Stimulated activated CD4-positive, alpha-beta T cell treated with anti-CD3 and anti-CD28 coated beads, Interleukin-1b, Interleukin-23, amount 100 ng/mL, for 24 hours (primary cell): ENCODE measurements around the gene FBLN7.
A peak's percentile ranks its signal among the peaks of the same experiment; 100 is the strongest.
"Not testable (repeated sequence)": the region's sequence is repeated elsewhere in the genome, so short reads cannot be mapped to it uniquely, and the experiment has no call there.

ENCODE experiments used
- DNase-seq, 4 experiments: peaks; one replicate each; pipeline ENCODE4 v3.0.0-alpha.2; 2020; ENCODE audit warnings: low read depth in 4 of 4, low spot score in 1 of 4

The FBLN7 gene, protein sequence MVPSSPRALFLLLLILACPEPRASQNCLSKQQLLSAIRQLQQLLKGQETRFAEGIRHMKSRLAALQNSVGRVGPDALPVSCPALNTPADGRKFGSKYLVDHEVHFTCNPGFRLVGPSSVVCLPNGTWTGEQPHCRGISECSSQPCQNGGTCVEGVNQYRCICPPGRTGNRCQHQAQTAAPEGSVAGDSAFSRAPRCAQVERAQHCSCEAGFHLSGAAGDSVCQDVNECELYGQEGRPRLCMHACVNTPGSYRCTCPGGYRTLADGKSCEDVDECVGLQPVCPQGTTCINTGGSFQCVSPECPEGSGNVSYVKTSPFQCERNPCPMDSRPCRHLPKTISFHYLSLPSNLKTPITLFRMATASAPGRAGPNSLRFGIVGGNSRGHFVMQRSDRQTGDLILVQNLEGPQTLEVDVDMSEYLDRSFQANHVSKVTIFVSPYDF

DNA sequence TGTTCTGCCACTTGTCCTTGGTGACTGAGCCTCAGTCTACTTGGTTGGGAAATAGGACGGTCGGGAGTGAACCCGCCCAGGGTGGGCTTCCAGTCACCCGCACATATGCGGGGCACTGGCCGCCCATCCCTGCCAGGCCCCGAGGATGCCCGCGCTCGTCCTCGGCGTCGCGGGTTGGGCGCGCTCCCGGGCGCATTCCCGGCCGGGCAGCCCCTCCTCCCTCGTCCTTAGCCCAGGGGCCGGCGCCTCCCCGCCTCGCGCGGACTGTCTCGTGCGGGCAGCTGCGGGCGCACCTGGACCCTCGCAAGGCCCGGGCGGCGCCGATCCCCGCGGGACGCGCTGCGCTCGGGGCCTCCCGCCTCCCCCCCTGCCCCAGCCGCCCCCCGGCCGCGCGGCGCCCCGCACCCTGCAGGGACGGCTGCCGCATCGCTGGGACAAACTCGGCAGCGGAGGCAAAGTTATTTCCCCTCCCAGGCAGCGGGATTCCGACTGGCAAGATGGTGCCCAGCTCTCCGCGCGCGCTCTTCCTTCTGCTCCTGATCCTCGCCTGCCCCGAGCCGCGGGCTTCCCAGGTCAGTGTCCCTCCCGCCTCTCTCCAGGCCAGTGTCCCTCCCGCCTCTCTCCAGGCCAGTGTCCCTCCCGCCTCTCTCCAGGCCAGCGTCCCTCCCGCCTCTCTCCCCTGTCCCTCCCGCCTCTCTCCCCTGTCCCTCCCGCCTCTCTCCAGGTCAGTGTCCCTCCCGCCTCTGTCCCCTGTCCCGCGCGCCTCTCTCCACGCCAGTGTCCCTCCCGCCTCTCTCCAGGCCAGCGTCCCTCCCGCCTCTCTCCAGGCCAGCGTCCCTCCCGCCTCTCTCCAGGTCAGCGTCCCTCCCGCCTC is at the start of gene FBLN7:
Gene FBLN7, plus strand, starts transcription at position 227 of the 874 bp plus-strand sequence. Its CDS starts 271 bp downstream, at position 498.
- DNase-seq: no peak

DNA sequence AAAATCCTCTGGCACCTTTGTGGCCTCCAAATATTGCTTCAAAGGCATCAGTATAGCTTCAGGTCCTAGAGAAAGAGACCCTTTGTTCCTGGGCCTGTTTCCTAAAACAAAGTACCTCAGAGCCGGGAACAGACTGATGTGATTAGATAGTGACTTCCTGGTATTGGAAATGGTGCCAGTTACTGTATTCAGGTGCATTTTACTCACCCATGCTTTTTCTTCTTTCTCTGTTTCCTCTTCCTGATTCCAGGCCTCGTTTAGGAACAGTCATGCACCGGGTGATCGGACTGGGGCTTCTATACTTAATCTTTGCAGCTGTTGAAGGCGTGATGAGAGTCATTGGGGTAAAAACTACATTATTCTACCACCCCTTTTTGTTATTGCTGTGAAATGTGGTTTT is 48.8 kb upstream of the FBLN7 start:
- no peak for DNase-seq

DNA sequence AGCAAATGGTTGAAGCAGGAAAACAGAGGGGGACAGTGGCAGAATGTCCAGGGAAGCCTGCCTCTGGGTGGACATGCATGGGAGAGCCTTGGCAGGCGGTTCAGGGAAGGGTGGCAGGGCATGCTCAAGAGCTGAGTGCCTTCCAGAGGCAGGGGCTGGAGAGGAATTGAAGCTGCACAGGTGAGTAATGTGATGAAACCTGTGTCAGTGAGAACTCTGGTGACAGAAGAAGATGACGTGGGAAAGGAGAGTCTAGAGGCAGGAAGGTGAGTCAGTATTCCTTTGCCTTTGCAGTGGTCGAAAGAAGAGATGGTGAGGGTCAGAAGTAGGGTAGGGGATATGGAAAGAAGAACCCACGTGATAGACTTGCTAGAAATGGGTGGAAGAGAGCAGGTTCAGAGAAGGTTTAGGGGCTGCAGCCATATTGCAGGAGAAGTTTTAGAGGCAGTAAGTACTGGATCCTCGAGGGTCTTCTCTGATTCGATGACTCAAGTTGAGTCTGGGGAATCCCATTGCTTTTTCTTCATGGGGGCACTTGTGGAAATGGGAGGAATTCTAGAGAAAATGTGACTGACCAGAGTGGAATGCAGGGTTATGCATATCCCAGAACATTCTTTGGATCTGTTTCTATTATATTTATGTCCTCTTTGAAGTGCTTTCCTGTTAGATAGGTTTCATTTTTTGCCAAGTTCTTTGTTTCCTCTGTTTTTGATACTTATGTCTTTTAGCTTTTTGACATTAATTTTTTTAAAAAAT is 45.7 kb upstream of the FBLN7 start:
- DNase-seq: peak in 1 of 4 experiments; percentile 8

DNA sequence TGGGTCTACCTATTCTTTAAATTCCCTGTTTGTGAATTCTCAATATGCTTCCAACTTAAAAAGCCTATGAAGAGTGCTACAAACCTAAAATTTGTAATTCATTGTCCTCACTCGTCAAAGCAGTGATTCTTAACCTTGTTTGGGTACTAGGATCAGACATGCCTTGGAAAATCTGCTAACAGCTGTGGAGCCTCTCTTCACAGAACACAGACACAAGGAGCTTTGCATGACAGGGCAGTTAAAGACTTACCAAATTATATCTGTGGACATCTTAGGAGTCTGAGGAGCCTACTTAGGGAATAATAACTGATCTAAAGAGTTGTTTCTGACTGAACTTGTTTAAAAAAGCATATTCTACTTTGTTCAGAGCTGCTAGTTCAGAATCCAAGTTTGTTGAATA is 45.0 kb upstream of the FBLN7 start:
- DNase-seq: no peak

DNA sequence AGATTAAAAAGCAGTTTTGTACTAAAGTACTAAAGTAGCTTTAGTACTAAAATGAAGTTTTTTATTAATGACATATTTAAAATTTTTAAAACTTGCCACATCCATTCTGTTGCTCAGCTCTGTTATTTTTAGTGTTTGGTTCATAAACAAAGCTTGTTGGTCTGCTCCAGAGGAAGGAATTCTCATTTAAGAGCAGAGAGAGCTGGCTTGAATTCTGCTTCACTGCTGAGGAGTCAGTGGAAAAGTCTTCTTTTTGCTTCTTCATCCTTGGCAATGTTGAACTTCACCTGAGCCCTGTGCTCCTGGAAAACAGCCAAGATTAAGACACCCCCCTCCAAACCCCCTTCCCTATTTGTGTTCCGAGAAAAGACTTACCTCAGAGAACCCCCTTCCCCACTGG is 42.5 kb upstream of the FBLN7 start:
- DNase-seq: no peak

DNA sequence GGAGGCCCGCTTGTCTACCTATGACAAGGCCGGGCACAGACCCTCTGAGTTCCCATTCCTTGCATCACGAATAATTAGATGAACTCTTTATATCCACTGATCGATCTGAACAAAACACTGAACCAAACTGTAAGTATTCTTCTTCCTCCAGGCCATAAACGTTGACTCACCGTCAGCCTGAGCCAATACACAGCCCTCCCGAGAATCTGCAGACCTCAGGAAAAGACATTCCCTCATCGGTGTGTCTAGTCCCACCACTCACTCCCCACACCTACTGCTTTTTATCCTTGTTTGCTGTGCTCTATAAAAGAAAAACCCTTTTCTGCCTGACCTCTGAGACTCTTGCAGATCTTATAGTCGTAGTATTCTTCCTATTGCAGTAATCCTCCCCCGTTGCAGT is 42.1 kb upstream of the FBLN7 start:
- DNase-seq: no peak

DNA sequence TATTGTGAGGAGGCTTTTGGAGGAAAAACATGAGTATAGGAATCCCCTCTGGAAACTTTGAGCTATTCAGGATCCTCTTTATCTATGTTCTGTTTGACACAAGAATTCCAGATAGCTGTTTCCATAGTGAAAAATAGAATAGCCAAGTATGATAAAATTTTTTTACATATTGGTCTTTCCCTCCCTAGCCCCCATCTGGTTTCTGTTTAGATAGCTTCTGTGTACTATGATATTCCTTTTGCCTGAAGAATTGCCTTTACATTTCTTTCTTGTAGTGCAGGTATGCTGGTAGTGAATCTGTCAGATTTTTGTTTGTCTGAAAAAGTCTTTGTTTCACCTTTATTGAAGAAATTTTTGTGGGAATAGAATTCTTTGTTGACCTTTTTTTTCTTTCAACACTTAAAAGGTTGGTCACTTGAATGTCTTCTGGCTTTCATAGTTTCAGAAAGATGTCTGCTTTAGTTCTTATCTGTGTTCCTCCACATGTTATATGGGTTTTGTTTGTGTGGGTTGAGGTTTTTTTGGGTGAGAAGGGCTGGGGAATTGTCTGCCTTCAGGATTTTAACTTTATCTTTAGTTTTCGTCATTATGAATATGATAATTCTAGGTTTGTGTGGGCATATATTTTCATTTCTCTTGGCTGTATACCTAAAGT is 29.9 kb upstream of the FBLN7 start:
- no peak for DNase-seq

DNA sequence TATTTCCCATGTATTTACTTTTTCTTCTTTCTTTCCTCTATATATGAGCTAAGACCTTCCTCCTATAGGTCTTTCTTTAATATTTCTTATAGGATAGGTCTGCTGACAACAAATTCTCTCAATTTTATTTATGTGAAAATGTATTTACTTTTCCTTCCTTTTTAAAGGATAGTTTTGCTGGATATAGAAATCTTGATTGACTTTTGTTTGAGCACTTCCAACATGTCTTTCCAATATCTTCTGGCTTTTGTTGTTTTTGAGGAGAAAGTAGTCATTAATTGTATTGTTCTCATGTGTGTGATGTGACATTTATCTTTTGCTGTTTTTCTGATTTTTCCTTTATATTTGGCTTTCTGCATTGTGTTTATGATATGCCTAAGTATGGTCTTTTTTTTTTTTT is 28.9 kb upstream of the FBLN7 start:
- DNase-seq: no peak

DNA sequence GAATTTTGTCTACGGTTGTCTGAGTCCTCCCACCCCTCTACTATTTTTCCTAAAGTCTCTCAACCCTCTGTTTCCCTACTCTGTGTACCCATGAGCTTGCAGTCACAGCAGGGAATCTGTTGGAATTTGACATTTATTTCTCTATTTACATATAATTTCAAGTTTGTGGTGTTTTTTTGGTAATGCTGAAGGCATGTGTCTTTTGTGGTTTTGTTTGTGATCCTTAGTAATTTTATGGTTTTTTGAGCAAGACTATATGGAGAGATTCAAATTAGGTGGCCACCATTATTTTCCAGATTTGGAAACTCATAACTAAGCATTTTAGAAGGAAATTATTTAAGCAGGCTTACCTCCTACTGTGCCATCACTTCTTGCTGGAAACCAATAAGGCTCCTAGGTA is 27.2 kb upstream of the FBLN7 start:
- no peak for DNase-seq

DNA sequence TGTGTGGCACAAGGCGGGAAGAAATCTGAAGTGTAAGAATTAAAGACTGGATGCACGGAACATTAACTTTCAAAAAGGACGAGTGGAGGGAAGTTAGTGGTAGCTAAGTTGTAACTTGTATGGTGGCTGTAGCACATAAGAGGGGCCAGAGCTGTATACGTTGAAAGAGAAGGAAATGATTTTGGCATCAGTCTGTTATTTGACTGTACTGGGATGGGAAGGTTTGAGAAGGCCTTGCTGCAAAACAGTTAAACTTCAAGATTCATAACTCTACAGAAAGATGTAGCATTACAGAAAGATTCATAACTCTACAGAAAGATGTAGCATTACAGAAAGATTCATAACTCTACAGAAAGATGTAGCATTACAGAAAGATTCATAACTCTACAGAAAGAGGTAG is 24.8 kb upstream of the FBLN7 start:
- DNase-seq: not testable (repeated sequence)

DNA sequence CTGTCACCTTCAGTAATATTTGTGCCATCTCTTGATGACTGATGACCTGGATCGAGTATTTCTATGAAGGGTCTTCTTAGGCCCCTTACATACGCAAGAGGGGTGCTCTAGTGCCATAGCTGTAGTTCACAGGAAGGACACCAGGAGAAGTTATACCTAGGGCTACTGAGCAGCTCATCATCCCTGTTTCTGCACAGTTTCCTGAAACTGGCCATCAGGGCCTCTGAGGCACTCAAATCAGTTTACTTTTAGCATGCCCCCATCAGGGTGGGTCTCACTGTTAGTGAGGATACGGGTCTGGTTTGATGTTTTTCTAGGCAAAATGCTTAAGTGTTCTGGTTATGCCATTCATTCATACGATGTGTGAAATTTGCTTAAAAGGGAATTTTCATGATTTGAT is 20.0 kb upstream of the FBLN7 start:
- no peak for DNase-seq

DNA sequence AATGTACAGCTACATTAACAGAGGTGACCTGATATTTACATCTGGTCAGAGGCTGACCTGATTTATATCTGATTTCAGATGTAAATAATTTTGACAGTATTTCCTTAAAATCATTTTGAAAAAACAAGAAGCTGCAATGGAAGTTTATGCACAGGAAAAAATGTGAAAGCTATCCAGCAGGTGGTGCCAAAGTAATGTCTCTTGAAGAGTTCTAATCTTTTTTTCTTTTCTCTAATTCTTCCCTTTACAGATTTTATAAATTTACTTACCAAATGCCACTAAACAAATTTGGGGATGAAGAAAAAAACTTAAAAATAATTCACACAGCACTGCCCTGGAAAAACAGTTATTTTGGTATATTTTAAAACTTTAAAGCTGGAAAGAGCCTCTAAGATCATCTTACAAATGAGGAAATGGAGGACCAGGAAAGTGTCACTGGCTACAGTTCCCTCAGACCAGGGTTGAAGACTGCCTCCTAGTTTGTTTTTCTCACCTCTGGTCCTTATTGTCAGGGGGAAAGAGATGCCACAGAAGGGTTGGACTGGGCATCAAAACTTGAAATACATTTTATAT is 16.4 kb upstream of the FBLN7 start:
- DNase-seq: no peak

DNA sequence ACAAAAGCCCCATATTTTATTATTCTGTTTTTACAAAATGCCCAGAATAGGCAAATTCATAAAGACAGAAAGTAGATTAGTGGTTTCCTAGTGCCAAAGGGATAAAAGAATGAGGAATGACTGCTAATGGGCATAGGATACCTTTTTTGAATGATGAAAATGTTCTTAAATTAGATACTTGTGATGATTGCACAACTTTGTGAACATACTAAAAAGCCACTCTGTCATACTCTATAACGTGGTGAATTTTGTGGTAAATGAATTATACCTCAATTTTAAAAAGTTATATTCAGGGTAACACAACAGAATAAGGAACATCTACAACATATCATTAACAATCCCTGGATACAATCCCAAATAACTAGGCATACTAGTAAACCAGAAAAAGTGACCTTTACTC is 9.1 kb upstream of the FBLN7 start:
- DNase-seq: no peak

DNA sequence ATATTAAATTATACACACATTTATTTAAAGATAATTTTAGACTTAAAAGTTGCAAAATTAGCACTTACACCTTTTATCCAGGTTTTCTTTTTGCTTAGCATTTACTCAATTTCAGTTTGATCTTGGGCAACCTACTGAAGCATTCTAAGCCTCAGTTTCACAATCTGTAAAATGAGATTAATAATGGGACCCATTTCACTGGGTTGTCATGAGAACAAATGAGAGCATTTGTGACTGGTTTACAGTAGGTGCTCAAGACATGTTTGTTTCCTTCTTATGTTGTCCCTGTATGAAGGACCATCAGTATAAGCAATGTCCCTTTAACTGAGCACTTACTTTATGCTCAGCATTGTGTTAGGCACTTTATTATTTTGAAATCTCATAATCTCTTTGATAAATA is 4.8 kb upstream of the FBLN7 start:
- no peak for DNase-seq

DNA sequence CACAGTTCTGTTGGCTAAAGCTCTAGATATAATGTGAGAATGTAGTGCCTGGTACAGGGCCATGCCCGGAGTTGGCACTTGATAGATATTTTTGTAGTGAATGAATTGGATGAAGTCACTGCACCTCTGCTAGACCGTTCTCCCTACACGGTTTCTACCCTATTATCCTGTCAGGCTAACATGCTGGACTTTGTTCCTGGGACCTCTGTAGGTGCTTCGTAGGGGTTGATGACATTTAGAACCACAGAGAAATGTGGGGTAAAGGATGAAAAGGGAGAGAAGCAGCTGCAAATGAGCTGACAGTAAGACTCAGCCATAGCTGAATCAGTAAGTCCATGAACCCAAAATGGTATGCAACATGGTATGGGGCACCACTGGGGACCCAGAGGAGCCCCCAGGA is 4.1 kb upstream of the FBLN7 start:
- DNase-seq: no peak

DNA sequence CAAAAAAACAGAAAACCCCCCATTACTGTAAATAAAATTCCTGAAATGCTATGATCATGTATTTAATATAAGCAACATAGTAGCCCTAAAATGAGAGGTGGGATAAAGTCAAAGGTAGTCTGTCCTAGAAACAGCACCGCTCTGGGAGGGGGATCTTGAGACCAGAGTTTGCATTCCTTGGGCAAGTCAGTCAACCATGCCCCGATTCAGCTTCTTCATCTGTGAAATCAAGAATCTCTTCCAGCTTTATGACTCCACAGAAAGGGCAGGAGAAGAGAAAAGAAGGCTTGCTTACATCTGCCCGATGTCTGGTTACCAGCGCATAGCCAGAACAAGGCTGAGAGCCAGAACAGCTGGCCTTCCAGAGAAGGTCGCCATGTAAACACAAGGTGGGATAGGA is 2.1 kb upstream of the FBLN7 start:
- no peak for DNase-seq

DNA sequence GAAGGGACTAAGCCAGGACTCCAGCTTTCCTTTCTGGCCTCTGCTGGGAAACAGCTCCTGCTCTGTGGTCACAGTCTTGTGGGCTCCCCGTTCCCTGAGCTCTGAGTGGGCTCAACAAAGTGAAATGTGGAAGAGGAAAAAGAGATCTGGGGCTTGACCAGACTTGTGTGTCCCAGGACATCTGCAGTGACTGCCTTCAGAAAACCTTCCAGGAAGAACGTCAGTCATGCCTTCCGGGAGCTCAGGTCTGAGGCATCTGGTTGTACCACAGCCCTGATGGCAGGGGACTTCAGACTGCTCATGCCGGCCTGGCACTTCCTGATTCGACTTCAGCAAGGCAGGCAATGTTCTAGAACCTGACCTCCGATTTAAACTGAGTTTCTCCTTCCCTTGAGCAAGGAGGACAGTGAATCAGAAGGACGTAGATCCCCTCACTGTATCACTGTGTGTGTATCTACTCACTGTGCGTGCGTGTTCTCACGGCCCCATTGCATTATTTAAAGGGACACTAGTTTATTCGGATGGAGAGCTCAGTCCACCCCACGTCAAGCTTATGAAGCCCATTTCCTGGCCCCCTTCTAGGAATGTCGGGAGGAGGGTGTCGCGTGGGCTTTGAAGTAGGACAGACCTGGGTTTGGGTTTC is 548 bp upstream of the FBLN7 start:
- DNase-seq: no peak

DNA sequence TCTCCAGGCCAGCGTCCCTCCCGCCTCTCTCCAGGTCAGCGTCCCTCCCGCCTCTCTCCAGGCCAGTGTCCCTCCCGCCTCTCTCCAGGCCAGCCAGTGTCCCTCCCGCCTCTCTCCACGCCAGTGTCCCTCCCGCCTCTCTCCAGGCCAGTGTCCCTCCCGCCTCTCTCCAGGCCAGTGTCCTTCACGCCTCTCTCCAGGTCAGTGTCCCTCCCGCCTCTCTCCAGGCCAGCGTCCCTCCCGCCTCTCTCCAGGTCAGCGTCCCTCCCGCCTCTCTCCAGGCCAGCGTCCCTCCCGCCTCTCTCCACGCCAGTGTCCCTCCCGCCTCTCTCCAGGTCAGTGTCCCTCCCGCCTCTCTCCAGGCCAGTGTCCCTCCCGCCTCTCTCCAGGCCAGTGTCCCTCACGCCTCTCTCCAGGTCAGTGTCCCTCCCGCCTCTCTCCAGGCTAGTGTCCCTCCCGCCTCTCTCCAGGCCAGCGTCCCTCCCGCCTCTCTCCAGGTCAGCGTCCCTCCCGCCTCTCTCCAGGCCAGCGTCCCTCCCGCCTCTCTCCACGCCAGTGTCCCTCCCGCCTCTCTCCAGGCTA is 939 bp downstream of the FBLN7 start:
- not testable (repeated sequence) for DNase-seq

DNA sequence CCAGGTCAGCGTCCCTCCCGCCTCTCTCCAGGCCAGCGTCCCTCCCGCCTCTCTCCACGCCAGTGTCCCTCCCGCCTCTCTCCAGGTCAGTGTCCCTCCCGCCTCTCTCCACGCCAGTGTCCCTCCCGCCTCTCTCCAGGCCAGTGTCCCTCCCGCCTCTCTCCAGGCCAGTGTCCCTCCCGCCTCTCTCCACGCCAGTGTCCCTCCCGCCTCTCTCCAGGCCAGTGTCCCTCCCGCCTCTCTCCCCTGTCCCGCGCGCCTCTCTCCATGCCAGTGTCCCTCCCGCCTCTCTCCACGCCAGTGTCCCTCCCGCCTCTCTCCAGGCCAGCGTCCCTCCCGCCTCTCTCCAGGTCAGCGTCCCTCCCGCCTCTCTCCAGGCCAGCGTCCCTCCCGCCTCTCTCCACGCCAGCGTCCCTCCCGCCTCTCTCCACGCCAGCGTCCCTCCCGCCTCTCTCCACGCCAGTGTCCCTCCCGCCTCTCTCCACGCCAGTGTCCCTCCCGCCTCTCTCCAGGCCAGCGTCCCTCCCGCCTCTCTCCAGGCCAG is 1.5 kb downstream of the FBLN7 start:
- DNase-seq: not testable (repeated sequence)
